DMS79 (cell line): ENCODE results near the gene NAA11.

Experiments used
- DNase-seq: peaks from one replicate; lab custom pipeline; 2025; lab: John Stamatoyannopoulos, UW

The NAA11 gene

GRCh38 chr4:79325864-79326328 lies at the start of gene NAA11:
TSS of gene NAA11 (minus strand) at chr4:79326061. CDS start at chr4:79325877, 184 bp downstream.
- DNase-seq: no peak

- DNase-seq: no peak
Observed at GRCh38 chr4:79370026-79370425, 44.2 kb upstream of the NAA11 start.

- DNase-seq: no peak
Observed at GRCh38 chr4:79367096-79367495, 41.2 kb upstream of the NAA11 start.

GRCh38 chr4:79366422-79366821 lies 40.6 kb upstream of the NAA11 start:
- DNase-seq: no peak

GRCh38 chr4:79364061-79364460 lies 38.2 kb upstream of the NAA11 start:
- DNase-seq: no peak

- no peak for DNase-seq
Observed at GRCh38 chr4:79362626-79363025, 36.8 kb upstream of the NAA11 start.

- no peak for DNase-seq
Observed at GRCh38 chr4:79360006-79360405, 34.1 kb upstream of the NAA11 start.

GRCh38 chr4:79358438-79358837 lies 32.6 kb upstream of the NAA11 start:
- DNase-seq: no peak

GRCh38 chr4:79357365-79357764 lies 31.5 kb upstream of the NAA11 start:
- DNase-seq: no peak

- DNase-seq: no peak
Observed at GRCh38 chr4:79353075-79353474, 27.2 kb upstream of the NAA11 start.

- DNase-seq: no peak
Observed at GRCh38 chr4:79348405-79348804, 22.5 kb upstream of the NAA11 start.

- DNase-seq: no peak
Observed at GRCh38 chr4:79341893-79342653, 16.2 kb upstream of the NAA11 start.

GRCh38 chr4:79340568-79340967 lies 14.7 kb upstream of the NAA11 start:
- DNase-seq: no peak

GRCh38 chr4:79338148-79338547 lies 12.3 kb upstream of the NAA11 start:
- no peak for DNase-seq

- no peak for DNase-seq
Observed at GRCh38 chr4:79334783-79335182, 8.9 kb upstream of the NAA11 start.

GRCh38 chr4:79334341-79334740 lies 8.5 kb upstream of the NAA11 start:
- DNase-seq: no peak

GRCh38 chr4:79331126-79331876 lies 5.4 kb upstream of the NAA11 start:
- no peak for DNase-seq

- DNase-seq: no peak
Observed at GRCh38 chr4:79330720-79331119, 4.9 kb upstream of the NAA11 start.

GRCh38 chr4:79325436-79325835 lies 425 bp downstream of the NAA11 start:
- DNase-seq: no peak

GRCh38 chr4:79319975-79320374 lies 5.9 kb downstream of the NAA11 start:
- DNase-seq: no peak

- no peak for DNase-seq
Observed at GRCh38 chr4:79317711-79318110, 8.2 kb downstream of the NAA11 start.

- no peak for DNase-seq
Observed at GRCh38 chr4:79315891-79316290, 10.0 kb downstream of the NAA11 start.

- DNase-seq: no peak
Observed at GRCh38 chr4:79311279-79311678, 14.6 kb downstream of the NAA11 start.
